DOHH2 (cell line): ENCODE results near the gene TIAL1.

Experiments used
- EZH2phosphoT487 ChIP-seq: fragments of 200-600 bp; sonication (generic); IDR thresholded peaks from 2 replicates; pipeline ENCODE4 v1.6.1; 2017; ENCODE audit warnings: borderline replicate concordance, mild to moderate bottlenecking, antibody characterized with exemption, low read length, moderate library complexity, mixed read lengths
- TF ChIP-seq, protein P1 (sequence below): fragments of 200-600 bp; sonication (generic); IDR thresholded peaks from one replicate; pipeline ENCODE4 v1.5.1; 2014; ENCODE audit warnings: antibody characterized with exemption, mild to moderate bottlenecking, low read depth, low read length; ENCODE audit not compliant: poor library complexity, severe bottlenecking

GRCh38 chr10:119595134-119595675, 1.6 kb downstream of the TIAL1 start:
- TF ChIP-seq, protein P1, sequence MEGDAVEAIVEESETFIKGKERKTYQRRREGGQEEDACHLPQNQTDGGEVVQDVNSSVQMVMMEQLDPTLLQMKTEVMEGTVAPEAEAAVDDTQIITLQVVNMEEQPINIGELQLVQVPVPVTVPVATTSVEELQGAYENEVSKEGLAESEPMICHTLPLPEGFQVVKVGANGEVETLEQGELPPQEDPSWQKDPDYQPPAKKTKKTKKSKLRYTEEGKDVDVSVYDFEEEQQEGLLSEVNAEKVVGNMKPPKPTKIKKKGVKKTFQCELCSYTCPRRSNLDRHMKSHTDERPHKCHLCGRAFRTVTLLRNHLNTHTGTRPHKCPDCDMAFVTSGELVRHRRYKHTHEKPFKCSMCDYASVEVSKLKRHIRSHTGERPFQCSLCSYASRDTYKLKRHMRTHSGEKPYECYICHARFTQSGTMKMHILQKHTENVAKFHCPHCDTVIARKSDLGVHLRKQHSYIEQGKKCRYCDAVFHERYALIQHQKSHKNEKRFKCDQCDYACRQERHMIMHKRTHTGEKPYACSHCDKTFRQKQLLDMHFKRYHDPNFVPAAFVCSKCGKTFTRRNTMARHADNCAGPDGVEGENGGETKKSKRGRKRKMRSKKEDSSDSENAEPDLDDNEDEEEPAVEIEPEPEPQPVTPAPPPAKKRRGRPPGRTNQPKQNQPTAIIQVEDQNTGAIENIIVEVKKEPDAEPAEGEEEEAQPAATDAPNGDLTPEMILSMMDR, result no peak
- TF ChIP-seq EZH2phosphoT487, result no peak
